IPS-15b (cell line): ENCODE data around the gene GPC5.

ENCODE experiments used
- H3K27me3 ChIP-seq: one replicate; pipeline ENCODE4 v1.6.1; 2013; ENCODE audit warnings: low read length; ENCODE audit not compliant: control insufficient read depth, insufficient read depth
- H3K36me3 ChIP-seq: one replicate; pipeline ENCODE4 v1.6.1; 2013; ENCODE audit warnings: low read length; ENCODE audit not compliant: control insufficient read depth, insufficient read depth
- H3K4me1 ChIP-seq: one replicate; pipeline ENCODE4 v1.6.1; 2013; ENCODE audit warnings: mild to moderate bottlenecking, low read length; ENCODE audit not compliant: control insufficient read depth, insufficient read depth
- H3K4me3 ChIP-seq: one replicate; pipeline ENCODE4 v1.5.1; 2013; ENCODE audit warnings: low read depth, low read length
- H3K9ac ChIP-seq: one replicate; pipeline ENCODE4 v1.6.1; 2013; ENCODE audit warnings: low read depth, mild to moderate bottlenecking, low read length
- H3K9me3 ChIP-seq: one replicate; pipeline ENCODE4 v1.6.1; 2013; ENCODE audit warnings: mild to moderate bottlenecking, low read length; ENCODE audit not compliant: control insufficient read depth, insufficient read depth

Gene GPC5

GRCh38 chr13:91375116-91375729 lies 23.2 kb upstream of the GPC5 start:
- H3K4me3 ChIP-seq = no peak overlapping the region

GRCh38 chr13:91381371-91381770 lies 17.1 kb upstream of the GPC5 start:
- H3K4me1 ChIP-seq = no peaks in the 10 kb centered on the region
- no peaks in the 10 kb centered on the region for H3K9me3 ChIP-seq
- H3K9ac ChIP-seq = no peak overlapping the region
- no peaks in the 10 kb centered on the region for H3K36me3 ChIP-seq
- H3K27me3 ChIP-seq = no peaks in the 10 kb centered on the region
- no peak overlapping the region for H3K4me3 ChIP-seq

More at GRCh38 chr13:91375116-91375729, 23.2 kb upstream of the GPC5 start:
- no peaks in the 10 kb centered on the region for H3K36me3 ChIP-seq
- no peaks in the 10 kb centered on the region for H3K27me3 ChIP-seq
- H3K9me3 ChIP-seq = no peaks in the 10 kb centered on the region
- no peak overlapping the region for H3K9ac ChIP-seq
- no peaks in the 10 kb centered on the region for H3K4me1 ChIP-seq

GRCh38 chr13:91383836-91384235 lies 14.6 kb upstream of the GPC5 start:
- Histone ChIP-seq H3K4me1 (no peaks in the 10 kb centered on the region), H3K9me3 (no peaks in the 10 kb centered on the region), H3K27me3 (no peaks in the 10 kb centered on the region), H3K4me3 (no peak overlapping the region), H3K9ac (no peak overlapping the region), H3K36me3 (no peaks in the 10 kb centered on the region)

GRCh38 chr13:91384896-91385295 lies 13.5 kb upstream of the GPC5 start:
- Histone ChIP-seq H3K27me3 (no peaks in the 10 kb centered on the region), H3K9ac (no peak overlapping the region), H3K4me3 (no peak overlapping the region), H3K9me3 (no peaks in the 10 kb centered on the region), H3K4me1 (no peaks in the 10 kb centered on the region), H3K36me3 (no peaks in the 10 kb centered on the region)

- Histone ChIP-seq H3K27me3 (no peaks in the 10 kb centered on the region), H3K9ac (no peak overlapping the region), H3K36me3 (no peaks in the 10 kb centered on the region), H3K4me1 (no peaks in the 10 kb centered on the region), H3K9me3 (no peaks in the 10 kb centered on the region), H3K4me3 (no peak overlapping the region)
These were observed 9.2 kb upstream of the GPC5 start for GRCh38 chr13:91389186-91389585.

- Histone ChIP-seq H3K4me1 (no peaks in the 10 kb centered on the region), H3K27me3 (peaks cover 62% of the 10 kb centered on the region), H3K4me3 (no peak overlapping the region), H3K36me3 (no peaks in the 10 kb centered on the region), H3K9me3 (no peaks in the 10 kb centered on the region), H3K9ac (no peak overlapping the region)
These were observed 826 bp upstream of the GPC5 start for GRCh38 chr13:91397595-91397994.

- peak overlapping the region; percentile 64 for H3K4me3 ChIP-seq
- no peaks in the 10 kb centered on the region for H3K9me3 ChIP-seq
- no peaks in the 10 kb centered on the region for H3K36me3 ChIP-seq
- H3K27me3 ChIP-seq = peaks cover 67% of the 10 kb centered on the region
- H3K9ac ChIP-seq = no peak overlapping the region
- no peaks in the 10 kb centered on the region for H3K4me1 ChIP-seq
These were observed 1.0 kb downstream of the GPC5 start for GRCh38 chr13:91399189-91400062.

- peak overlapping the region; percentile 64 for H3K4me3 ChIP-seq
- peaks cover 67% of the 10 kb centered on the region for H3K27me3 ChIP-seq
- H3K9me3 ChIP-seq = no peaks in the 10 kb centered on the region
- no peaks in the 10 kb centered on the region for H3K36me3 ChIP-seq
- no peaks in the 10 kb centered on the region for H3K4me1 ChIP-seq
- no peak overlapping the region for H3K9ac ChIP-seq
These were observed 1.6 kb downstream of the GPC5 start for GRCh38 chr13:91400063-91400399.

- H3K9ac ChIP-seq = no peak overlapping the region
- no peaks in the 10 kb centered on the region for H3K4me1 ChIP-seq
- H3K27me3 ChIP-seq = peaks cover 67% of the 10 kb centered on the region
- H3K4me3 ChIP-seq = no peak overlapping the region
- H3K36me3 ChIP-seq = no peaks in the 10 kb centered on the region
- H3K9me3 ChIP-seq = no peaks in the 10 kb centered on the region
These were observed 2.2 kb downstream of the GPC5 start for GRCh38 chr13:91400671-91401070.

GRCh38 chr13:91401920-91402319 lies 3.5 kb downstream of the GPC5 start:
- Histone ChIP-seq H3K9ac (no peak overlapping the region), H3K36me3 (no peaks in the 10 kb centered on the region), H3K4me3 (no peak overlapping the region), H3K9me3 (no peaks in the 10 kb centered on the region), H3K4me1 (no peaks in the 10 kb centered on the region), H3K27me3 (peaks cover 58% of the 10 kb centered on the region)

GRCh38 chr13:91405240-91405639 lies 6.8 kb downstream of the GPC5 start:
- Histone ChIP-seq H3K4me3 (no peak overlapping the region), H3K9me3 (no peaks in the 10 kb centered on the region), H3K36me3 (no peaks in the 10 kb centered on the region), H3K27me3 (peaks cover 28% of the 10 kb centered on the region), H3K4me1 (no peaks in the 10 kb centered on the region), H3K9ac (no peak overlapping the region)

- H3K4me1 ChIP-seq = no peaks in the 10 kb centered on the region
- H3K27me3 ChIP-seq = peaks cover 14% of the 10 kb centered on the region
- H3K4me3 ChIP-seq = no peak overlapping the region
- H3K36me3 ChIP-seq = no peaks in the 10 kb centered on the region
- H3K9me3 ChIP-seq = no peaks in the 10 kb centered on the region
- no peak overlapping the region for H3K9ac ChIP-seq
These were observed 8.2 kb downstream of the GPC5 start for GRCh38 chr13:91406619-91407018.
